ENCODE results near the gene BCOR. TPM values are rescaled to one million over a fixed set of nuclear protein-coding genes. Genes with fewer than 3 reads are reported as not detected.

Gene BCOR
- total and polyA plus RNA-seq, 9 of the 15 experiments (the other 6 are each of a cell fraction or from before 2014, with no cell fraction given): 27.5 to 113 (median 37.6) TPM

DNA sequence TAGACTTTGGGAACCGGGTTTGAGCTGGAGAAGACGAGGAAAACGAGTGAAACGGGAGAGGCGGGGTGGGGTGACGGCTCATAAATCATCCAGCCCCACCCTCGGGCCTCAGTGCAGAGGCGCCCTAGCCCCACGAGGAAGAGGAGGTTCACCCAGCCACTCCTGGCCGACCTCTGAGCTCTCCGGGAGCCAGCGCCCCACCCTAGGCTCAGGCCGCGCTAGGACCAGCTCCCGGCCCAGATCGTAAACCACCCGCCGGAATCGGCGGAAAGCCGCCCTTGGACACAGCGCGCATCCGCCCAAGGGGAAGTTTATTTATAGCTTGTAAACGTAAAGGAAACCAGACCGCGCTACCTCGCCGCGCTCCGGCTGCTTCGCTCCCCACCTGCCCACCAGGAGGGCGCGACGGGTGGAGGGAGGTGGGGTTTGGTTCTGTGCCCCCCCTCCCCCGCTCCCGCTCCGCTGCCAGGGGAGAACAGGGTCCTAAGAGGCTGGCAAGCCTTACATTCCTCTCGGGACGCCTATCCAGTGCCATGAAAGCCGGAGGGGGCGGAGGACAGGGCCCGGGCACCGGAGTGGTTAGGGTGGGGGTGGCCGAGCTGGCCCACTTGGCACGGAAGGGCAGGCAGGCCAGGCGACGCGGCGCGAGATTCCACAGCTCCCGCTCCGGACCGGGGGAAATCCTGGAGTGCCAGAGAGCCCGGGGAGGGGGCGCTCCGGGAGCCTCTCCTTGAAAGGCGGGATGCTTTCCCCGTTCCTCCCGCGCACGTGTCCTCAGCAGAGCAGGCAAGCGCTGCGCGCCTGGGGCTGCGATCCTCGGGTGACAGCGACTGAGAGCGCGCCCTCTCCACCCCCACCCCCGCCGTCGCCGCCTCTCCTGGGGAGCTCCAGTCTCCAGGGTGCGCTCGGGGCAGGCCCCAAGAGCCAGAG, 84.2 kb downstream of the BCOR start (continued):
- TF ChIP-seq ZNF133 (CRISPR knock-in tag; IDR thresholded peaks at IDR 0.05): no peak
- TF ChIP-seq ZFP36 (IDR thresholded peaks at IDR 0.05; ENCODE audit: low read depth, low read length, partially characterized antibody): no peak
- TF ChIP-seq, protein P1, sequence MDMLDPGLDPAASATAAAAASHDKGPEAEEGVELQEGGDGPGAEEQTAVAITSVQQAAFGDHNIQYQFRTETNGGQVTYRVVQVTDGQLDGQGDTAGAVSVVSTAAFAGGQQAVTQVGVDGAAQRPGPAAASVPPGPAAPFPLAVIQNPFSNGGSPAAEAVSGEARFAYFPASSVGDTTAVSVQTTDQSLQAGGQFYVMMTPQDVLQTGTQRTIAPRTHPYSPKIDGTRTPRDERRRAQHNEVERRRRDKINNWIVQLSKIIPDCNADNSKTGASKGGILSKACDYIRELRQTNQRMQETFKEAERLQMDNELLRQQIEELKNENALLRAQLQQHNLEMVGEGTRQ (CRISPR knock-in tag; IDR thresholded peaks at IDR 0.05): no peak; the same call in 1 of the 2 replicates
- TF ChIP-seq HCFC1 (IDR thresholded peaks at IDR 0.05; ENCODE audit: low read depth, low read length): no peak
- TF ChIP-seq PRPF4 (IDR thresholded peaks at IDR 0.05; ENCODE audit: insufficient read depth, low read depth, low read length, poor library complexity, severe bottlenecking): peak; percentile 23
- TF ChIP-seq, protein P2, sequence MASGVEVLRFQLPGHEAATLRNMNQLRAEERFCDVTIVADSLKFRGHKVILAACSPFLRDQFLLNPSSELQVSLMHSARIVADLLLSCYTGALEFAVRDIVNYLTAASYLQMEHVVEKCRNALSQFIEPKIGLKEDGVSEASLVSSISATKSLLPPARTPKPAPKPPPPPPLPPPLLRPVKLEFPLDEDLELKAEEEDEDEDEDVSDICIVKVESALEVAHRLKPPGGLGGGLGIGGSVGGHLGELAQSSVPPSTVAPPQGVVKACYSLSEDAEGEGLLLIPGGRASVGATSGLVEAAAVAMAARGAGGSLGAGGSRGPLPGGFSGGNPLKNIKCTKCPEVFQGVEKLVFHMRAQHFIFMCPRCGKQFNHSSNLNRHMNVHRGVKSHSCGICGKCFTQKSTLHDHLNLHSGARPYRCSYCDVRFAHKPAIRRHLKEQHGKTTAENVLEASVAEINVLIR (CRISPR knock-in tag; IDR thresholded peaks at IDR 0.05): no peak
- TF ChIP-seq ZFPM2 (CRISPR knock-in tag; IDR thresholded peaks at IDR 0.05): no peak
- no peak for TF ChIP-seq TAF9B (IDR thresholded peaks at IDR 0.05; ENCODE audit: partially characterized antibody)
- no peak for TF ChIP-seq TRIM28 (IDR thresholded peaks at IDR 0.05)
- no peak for TF ChIP-seq NFYB (IDR thresholded peaks at IDR 0.05; ENCODE audit: extremely low read depth, insufficient read length)
- TF ChIP-seq XRCC5 (IDR thresholded peaks at IDR 0.05; ENCODE audit: low read depth, low read length): no peak
- TF ChIP-seq ZSCAN29 (IDR thresholded peaks at IDR 0.05): no peak
- TF ChIP-seq, protein P3, sequence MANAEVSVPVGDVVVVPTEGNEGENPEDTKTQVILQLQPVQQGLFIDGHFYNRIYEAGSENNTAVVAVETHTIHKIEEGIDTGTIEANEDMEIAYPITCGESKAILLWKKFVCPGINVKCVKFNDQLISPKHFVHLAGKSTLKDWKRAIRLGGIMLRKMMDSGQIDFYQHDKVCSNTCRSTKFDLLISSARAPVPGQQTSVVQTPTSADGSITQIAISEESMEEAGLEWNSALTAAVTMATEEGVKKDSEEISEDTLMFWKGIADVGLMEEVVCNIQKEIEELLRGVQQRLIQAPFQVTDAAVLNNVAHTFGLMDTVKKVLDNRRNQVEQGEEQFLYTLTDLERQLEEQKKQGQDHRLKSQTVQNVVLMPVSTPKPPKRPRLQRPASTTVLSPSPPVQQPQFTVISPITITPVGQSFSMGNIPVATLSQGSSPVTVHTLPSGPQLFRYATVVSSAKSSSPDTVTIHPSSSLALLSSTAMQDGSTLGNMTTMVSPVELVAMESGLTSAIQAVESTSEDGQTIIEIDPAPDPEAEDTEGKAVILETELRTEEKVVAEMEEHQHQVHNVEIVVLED (CRISPR knock-in tag; IDR thresholded peaks at IDR 0.05): no peak
- TF ChIP-seq, protein P4, sequence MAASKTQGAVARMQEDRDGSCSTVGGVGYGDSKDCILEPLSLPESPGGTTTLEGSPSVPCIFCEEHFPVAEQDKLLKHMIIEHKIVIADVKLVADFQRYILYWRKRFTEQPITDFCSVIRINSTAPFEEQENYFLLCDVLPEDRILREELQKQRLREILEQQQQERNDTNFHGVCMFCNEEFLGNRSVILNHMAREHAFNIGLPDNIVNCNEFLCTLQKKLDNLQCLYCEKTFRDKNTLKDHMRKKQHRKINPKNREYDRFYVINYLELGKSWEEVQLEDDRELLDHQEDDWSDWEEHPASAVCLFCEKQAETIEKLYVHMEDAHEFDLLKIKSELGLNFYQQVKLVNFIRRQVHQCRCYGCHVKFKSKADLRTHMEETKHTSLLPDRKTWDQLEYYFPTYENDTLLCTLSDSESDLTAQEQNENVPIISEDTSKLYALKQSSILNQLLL (CRISPR knock-in tag; IDR thresholded peaks at IDR 0.05; ENCODE audit: borderline replicate concordance): no peak
- TF ChIP-seq ELF1 (tag; IDR thresholded peaks at IDR 0.05): no peak
- TF ChIP-seq, protein P5, sequence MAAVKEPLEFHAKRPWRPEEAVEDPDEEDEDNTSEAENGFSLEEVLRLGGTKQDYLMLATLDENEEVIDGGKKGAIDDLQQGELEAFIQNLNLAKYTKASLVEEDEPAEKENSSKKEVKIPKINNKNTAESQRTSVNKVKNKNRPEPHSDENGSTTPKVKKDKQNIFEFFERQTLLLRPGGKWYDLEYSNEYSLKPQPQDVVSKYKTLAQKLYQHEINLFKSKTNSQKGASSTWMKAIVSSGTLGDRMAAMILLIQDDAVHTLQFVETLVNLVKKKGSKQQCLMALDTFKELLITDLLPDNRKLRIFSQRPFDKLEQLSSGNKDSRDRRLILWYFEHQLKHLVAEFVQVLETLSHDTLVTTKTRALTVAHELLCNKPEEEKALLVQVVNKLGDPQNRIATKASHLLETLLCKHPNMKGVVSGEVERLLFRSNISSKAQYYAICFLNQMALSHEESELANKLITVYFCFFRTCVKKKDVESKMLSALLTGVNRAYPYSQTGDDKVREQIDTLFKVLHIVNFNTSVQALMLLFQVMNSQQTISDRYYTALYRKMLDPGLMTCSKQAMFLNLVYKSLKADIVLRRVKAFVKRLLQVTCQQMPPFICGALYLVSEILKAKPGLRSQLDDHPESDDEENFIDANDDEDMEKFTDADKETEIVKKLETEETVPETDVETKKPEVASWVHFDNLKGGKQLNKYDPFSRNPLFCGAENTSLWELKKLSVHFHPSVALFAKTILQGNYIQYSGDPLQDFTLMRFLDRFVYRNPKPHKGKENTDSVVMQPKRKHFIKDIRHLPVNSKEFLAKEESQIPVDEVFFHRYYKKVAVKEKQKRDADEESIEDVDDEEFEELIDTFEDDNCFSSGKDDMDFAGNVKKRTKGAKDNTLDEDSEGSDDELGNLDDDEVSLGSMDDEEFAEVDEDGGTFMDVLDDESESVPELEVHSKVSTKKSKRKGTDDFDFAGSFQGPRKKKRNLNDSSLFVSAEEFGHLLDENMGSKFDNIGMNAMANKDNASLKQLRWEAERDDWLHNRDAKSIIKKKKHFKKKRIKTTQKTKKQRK (IDR thresholded peaks at IDR 0.05; ENCODE audit: borderline replicate concordance, low read depth, low read length): no peak
